Loucy (cell line): ENCODE results near the gene PDE10A.

Source experiments
- H2AFZ ChIP-seq: fragments of 200-600 bp; sonication (generic); 2 replicates; pipeline ENCODE4 v1.6.0; 2016; ENCODE audit warnings: antibody characterized with exemption, mild to moderate bottlenecking, low read length, moderate library complexity
- H3F3A ChIP-seq: fragments of 200-600 bp; 2 replicates; pipeline ENCODE4 v1.6.0; 2016; ENCODE audit warnings: antibody characterized with exemption, low read depth, mild to moderate bottlenecking
- H3K27me3 ChIP-seq: fragments of 200-600 bp; sonication (generic); 2 replicates; pipeline ENCODE4 v1.6.1; 2014; ENCODE audit warnings: low read length, mild to moderate bottlenecking; ENCODE audit not compliant: insufficient read depth, poor library complexity, severe bottlenecking
- H3K36me3 ChIP-seq: fragments of 200-600 bp; sonication (generic); 2 replicates; pipeline ENCODE4 v1.6.1; 2016; ENCODE audit warnings: low read length; ENCODE audit not compliant: insufficient read depth
- H3K4me1 ChIP-seq: fragments of 200-600 bp; sonication (generic); 2 replicates; pipeline ENCODE4 v1.5.1; 2014; ENCODE audit warnings: low read length, mild to moderate bottlenecking; ENCODE audit not compliant: insufficient read depth, poor library complexity, severe bottlenecking
- H3K4me2 ChIP-seq: fragments of 200-600 bp; sonication (generic); 2 replicates; pipeline ENCODE4 v1.6.0; 2014; ENCODE audit warnings: antibody characterized with exemption, low read length, low read depth, mild to moderate bottlenecking; ENCODE audit not compliant: poor library complexity, severe bottlenecking
- H3K4me3 ChIP-seq: fragments of 200-600 bp; sonication (generic); 2 replicates; pipeline ENCODE4 v1.5.1; 2014; ENCODE audit warnings: low read length, mild to moderate bottlenecking, mixed read lengths; ENCODE audit not compliant: poor library complexity, severe bottlenecking
- H3K79me2 ChIP-seq: fragments of 200-600 bp; sonication (generic); 2 replicates; pipeline ENCODE4 v1.6.1; 2014; ENCODE audit warnings: low read length; ENCODE audit not compliant: insufficient read depth
- H3K9ac ChIP-seq: fragments of 200-600 bp; sonication (generic); 2 replicates; pipeline ENCODE4 v1.6.0; 2014; ENCODE audit warnings: mild to moderate bottlenecking, low read depth, low read length, moderate library complexity; ENCODE audit not compliant: poor library complexity, severe bottlenecking
- H3K9me2 ChIP-seq: fragments of 200-600 bp; sonication (generic); replicated peaks from 2 replicates; pipeline ENCODE4 v1.6.1; 2016; ENCODE audit warnings: low read depth, low read length, mixed read lengths
- H3K9me3 ChIP-seq: fragments of 200-600 bp; sonication (generic); 2 replicates; pipeline ENCODE4 v1.6.1; 2014; ENCODE audit warnings: mild to moderate bottlenecking, antibody characterized with exemption, low read length, low read depth; ENCODE audit not compliant: insufficient read depth
- H4K20me1 ChIP-seq: fragments of 200-600 bp; sonication (generic); 2 replicates; pipeline ENCODE4 v1.6.0; 2014; ENCODE audit warnings: antibody characterized with exemption, low read length, mild to moderate bottlenecking; ENCODE audit not compliant: insufficient read depth, poor library complexity, severe bottlenecking
- EZH2phosphoT487 ChIP-seq: fragments of 200-600 bp; IDR thresholded peaks from 2 replicates; pipeline ENCODE4 v1.6.1; 2018; ENCODE audit warnings: antibody characterized with exemption, mild to moderate bottlenecking, moderate library complexity, borderline replicate concordance
- TF ChIP-seq, protein P1 (sequence below): fragments of 200-600 bp; sonication (generic); conservative IDR thresholded peaks from 2 replicates; pipeline ENCODE4 v1.5.1; 2014; ENCODE audit warnings: mild to moderate bottlenecking, antibody characterized with exemption, low read length

The PDE10A gene

DNA sequence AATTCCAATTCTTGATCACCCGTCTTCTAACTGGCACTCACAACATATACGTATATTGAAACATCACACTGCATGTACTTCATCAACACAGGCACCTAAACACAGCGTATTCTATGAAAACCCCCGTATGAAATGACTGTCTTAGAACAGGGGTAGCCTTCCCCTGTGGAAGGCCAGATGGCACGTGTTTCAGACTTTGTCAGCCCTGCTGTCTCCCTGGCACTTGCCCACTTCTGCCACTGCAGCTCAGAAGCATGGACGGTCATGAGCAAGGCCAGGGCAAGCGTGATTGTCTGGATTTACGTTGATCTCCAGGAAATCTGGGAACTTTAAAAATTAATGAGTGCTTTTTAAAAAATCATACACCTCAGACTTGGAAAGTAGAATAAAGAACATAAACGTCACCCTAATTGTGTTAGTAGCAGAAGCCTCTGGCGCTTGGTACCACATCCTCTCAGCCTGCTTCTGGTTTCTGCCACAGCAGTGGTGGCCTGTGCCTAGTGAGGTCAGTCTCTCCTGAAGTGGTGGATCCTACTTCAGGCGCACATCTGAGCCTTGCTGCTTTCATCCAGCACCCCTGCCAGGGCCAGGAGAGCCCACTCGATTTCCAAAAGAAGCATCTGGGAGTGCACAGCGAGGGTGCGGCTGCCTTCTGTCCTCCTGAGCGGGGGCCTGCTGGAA lies 18.3 kb downstream of the PDE10A start:
- Histone ChIP-seq H3K4me1 (no peaks in the 10 kb centered on the region), H3K4me3 (no peak overlapping the region), H3K9ac (no peak overlapping the region), H3K27me3 (no peaks in the 10 kb centered on the region), H3F3A (no peaks in the 10 kb centered on the region), H4K20me1 (no peaks in the 10 kb centered on the region), H3K9me3 (no peaks in the 10 kb centered on the region), H3K9me2 (no peaks in the 10 kb centered on the region), H3K79me2 (no peaks in the 10 kb centered on the region), H2AFZ (no peak overlapping the region), H3K36me3 (no peaks in the 10 kb centered on the region), H3K4me2 (no peak overlapping the region)
- TF ChIP-seq, protein P1, sequence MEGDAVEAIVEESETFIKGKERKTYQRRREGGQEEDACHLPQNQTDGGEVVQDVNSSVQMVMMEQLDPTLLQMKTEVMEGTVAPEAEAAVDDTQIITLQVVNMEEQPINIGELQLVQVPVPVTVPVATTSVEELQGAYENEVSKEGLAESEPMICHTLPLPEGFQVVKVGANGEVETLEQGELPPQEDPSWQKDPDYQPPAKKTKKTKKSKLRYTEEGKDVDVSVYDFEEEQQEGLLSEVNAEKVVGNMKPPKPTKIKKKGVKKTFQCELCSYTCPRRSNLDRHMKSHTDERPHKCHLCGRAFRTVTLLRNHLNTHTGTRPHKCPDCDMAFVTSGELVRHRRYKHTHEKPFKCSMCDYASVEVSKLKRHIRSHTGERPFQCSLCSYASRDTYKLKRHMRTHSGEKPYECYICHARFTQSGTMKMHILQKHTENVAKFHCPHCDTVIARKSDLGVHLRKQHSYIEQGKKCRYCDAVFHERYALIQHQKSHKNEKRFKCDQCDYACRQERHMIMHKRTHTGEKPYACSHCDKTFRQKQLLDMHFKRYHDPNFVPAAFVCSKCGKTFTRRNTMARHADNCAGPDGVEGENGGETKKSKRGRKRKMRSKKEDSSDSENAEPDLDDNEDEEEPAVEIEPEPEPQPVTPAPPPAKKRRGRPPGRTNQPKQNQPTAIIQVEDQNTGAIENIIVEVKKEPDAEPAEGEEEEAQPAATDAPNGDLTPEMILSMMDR, result no peak
- no peak for TF ChIP-seq EZH2phosphoT487

DNA sequence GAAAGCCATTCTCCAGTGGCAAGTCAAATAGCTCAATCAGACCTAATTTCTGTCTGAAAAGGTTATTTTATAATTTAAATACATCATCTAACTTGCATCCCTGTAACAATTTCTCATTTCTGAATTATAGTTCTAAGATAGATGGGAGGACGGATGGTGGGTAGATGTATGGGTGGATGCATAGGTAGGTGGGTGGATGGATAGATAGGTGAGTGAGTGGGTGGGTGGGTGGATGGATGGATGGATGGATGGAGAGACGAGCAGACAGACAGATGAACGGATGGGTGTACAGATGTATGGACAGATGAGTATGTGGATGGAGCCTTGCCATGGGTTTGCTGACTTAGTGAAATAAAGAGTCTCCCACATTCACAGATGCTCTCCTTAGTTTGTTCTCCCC lies 20.0 kb downstream of the PDE10A start:
- H3K27me3 ChIP-seq, result no peaks in the 10 kb centered on the region
- H3K4me3 ChIP-seq, result no peak overlapping the region
- no peak overlapping the region for H3K9ac ChIP-seq
- no peaks in the 10 kb centered on the region for H3K9me2 ChIP-seq
- H3K79me2 ChIP-seq, result no peaks in the 10 kb centered on the region
- H3K9me3 ChIP-seq, result no peaks in the 10 kb centered on the region
- no peak overlapping the region for H3K4me2 ChIP-seq
- TF ChIP-seq EZH2phosphoT487, result no peak
- TF ChIP-seq, protein P1, result no peak
- H3K4me1 ChIP-seq, result no peaks in the 10 kb centered on the region
- H3F3A ChIP-seq, result no peaks in the 10 kb centered on the region
- no peaks in the 10 kb centered on the region for H3K36me3 ChIP-seq
- no peak overlapping the region for H2AFZ ChIP-seq
- H4K20me1 ChIP-seq, result no peaks in the 10 kb centered on the region

DNA sequence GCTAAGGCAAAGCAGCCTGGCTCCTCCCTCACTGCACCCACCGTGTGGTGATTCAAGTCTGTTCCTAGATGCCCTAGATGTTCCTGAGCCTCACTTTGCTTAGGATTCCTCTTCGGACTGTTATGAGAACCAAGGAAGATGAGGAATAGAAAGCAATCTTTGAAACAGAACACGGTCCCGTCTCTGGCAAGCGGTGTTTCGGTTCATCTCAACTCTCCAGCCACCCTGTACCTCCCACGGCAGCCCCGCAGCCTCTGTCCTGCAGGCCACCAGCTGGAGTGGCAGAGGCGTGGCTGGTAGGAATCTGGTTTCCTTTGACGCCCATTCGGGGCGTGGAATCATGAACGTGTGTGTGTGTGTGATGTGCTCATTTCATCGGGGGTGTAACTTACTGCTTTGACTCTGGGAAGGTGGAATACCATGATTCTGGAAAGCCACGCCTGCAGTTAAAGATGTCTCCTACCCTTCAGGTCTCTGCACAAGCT lies 21.3 kb downstream of the PDE10A start:
- Histone ChIP-seq H3K79me2 (no peaks in the 10 kb centered on the region), H3K4me2 (no peak overlapping the region), H3K4me3 (no peak overlapping the region), H3F3A (no peaks in the 10 kb centered on the region), H3K4me1 (no peaks in the 10 kb centered on the region), H3K27me3 (no peaks in the 10 kb centered on the region), H3K9me2 (no peaks in the 10 kb centered on the region), H3K36me3 (no peaks in the 10 kb centered on the region), H4K20me1 (no peaks in the 10 kb centered on the region), H3K9ac (no peak overlapping the region), H3K9me3 (no peaks in the 10 kb centered on the region), H2AFZ (no peak overlapping the region)
- TF ChIP-seq, protein P1, result no peak
- no peak for TF ChIP-seq EZH2phosphoT487
